ENCODE results near the gene MAPKAPK2.
"Not testable (repeated sequence)": the region's sequence is repeated elsewhere in the genome, so short reads cannot be mapped to it uniquely, and the experiment has no call there.

MAPKAPK2 gene

DNA sequence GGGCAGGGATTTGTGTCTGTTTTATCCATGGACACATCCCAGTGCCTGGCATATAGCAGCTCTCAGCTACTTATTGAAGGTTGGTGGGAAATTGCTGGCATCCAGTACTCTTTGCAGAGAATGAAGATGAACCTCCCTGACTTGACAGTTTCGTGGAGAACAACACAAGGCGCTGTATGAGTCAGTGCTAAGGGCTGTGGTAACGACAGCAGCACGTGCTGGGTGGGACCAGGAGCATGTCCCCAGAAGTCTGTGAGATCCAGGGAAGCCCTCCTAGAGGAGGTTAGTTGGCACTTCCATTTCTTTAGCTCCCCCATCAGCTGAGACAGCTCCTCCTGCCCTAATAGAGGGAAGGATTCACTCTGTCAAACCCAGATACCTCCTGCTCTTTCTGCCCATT, 60.0 kb downstream of the MAPKAPK2 start:
- DNase-seq (ENCODE audit: low read depth in 2 of 2) = no peak

DNA sequence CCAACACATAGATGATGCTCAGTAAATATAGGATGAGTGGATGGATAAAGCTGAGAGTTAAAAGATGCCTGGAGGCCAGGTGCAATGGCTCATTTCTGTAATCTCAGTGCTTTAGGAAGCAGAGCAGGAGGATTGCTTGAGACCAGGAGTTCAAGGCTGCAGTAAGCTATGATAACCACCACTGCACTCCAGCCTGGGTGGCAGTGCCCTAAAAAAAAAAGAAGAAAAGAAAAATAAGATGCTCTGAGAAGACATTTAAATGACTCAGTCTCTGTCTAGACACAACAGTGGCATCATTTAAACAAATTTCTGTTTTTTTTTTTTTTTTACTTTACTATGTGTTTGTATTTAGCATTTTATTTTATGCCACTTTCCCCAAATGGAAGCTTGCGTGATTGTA, 60.6 kb downstream of the MAPKAPK2 start:
- no peak for DNase-seq (ENCODE audit: low read depth in 2 of 2)

DNA sequence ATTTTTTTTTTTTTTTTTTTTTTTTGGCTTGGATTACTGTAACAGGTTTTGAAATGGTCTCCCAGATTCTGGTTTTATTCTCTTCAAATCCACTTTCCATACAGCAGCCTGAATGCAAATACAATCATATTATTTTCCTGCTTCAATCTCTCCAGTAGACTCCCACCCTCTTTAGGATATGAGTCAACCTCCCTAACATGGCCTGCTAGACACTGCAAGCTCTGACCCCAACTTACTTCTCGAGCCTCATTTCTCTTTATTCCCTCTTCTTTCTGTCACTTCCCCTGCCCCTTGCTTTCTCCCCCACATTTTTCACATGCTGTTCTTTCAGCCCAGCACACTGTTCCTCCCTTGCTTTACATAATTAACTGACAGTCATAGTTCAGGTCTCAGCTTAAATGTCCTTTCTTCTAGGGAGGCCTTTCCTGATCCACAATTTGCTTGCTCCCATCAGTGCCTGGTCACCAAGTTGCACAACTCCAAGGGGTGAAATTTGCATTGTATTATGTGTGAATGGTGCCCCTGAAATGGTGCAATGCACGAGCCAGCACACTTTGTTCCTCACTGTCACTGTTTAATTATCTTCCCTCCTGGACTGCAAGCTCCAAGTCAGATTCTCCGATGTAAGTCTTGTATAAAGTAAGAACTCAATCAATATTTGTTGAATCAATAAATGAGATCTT, 63.8 kb downstream of the MAPKAPK2 start:
- no peak for DNase-seq (ENCODE audit: low read depth in 2 of 2)

DNA sequence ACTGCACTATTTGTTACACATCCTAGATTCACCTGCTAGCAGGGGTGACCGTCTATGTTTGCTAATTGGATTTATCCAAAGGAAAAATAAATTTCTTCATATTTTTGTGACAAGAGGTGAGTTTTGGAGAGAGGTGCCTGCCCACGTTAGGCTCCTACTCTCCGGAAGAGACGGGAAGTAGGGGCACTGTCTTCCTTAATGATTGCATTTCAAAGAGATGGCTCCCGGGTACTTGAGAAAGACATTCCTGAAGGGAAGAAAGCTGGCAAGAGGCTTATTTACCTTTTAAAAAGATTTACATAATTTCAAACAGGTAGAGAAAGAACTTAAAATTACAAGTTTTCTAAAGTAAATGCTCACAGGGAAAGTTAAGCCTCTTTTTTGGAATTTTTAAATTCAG, 67.2 kb downstream of the MAPKAPK2 start:
- no peak for DNase-seq (ENCODE audit: low read depth in 2 of 2)

DNA sequence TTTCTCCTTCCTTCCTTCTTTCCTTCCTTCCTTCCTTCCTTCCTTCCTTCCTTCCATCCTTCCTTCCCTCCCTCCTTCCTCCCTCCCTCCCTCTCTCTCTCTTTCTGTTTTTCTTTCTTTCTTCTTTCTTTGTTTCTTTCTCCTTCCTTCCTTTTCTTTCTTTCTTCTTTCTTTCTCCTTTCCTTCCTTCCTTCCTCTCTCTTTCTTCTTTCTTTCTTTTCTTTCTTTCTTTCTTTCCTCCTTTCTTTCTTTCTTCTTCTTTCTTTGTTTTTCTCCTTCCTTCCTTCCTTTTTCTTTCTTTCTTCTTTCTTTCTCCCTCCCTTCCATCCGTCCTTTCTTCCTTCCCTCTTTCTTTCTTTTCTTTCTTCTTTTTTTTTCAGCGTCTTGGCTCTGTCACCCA, 67.8 kb downstream of the MAPKAPK2 start:
- no peak for DNase-seq (ENCODE audit: low read depth in 2 of 2)

DNA sequence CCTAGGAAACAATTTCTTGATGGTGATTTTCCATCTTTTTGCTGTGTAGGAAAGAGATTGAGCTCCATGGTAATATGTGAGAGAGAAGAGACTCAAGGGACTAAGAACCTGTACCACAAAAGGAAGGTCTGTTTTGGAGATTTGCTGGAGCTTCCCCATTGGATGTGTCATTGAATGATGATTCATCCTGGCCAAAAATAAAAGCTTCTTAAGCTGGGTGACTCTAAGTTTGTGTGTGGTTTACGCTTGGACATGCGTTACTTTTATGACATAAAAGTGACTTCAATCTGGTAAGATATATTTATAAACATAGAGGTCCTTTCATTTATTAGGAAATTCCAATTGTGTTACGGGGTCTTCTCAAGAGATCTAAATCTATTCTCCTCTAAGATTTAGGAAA, 68.4 kb downstream of the MAPKAPK2 start:
- no peak for DNase-seq (ENCODE audit: low read depth in 2 of 2)

DNA sequence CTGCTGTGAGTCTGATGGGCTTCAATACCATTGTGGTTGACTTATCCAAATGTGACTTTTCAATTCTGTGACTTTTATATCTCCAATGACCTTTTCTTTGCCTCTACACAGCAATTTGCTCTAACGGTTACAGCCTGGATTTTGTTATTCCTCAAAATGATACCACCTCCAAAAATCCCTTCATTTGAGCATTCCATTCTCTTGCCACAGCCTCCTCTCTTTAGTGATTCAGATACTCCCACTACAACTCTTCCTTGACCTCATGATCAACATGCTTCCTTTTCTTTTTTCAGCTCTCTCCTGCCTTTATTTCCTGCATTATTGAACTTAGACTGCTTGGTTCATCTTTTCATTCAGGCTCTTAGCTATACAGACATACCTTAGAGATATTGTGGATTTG, 69.3 kb downstream of the MAPKAPK2 start:
- no peak for DNase-seq (ENCODE audit: low read depth in 2 of 2)

DNA sequence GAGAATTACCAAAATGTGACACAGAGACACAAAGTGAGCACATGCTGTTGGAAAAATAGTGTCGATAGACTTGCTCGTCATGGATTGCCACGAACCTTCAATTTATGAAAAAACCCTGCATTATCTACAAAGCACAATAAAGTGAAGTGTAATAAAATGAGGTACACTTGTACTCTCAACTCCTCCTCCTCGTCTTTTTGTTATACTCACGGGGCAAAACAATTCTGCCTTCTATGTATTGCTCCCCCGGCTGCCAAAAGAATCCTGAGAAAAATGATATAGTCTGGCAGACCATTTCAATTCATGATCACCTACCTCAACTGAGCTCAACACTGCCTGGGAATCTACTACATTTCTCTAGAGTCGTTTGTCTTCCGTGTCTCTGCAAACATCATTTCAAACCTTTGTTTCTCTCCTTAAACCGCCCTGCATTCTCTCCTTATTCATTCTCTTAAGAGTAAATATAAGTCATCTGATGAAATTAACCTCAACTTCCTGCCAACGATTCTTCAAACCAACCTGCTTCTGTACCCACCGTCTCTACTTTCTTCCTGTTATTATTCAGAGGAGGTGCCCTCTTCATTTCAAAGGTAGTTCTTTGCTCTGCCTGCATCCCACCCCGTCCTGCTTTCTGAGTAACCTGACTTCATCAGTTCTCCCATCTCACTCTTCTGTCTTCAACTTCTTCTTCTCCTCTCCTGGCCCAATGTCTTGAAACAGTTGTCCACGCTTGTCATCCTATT, 73.0 kb downstream of the MAPKAPK2 start:
- DNase-seq (ENCODE audit: low read depth in 2 of 2) = no peak

DNA sequence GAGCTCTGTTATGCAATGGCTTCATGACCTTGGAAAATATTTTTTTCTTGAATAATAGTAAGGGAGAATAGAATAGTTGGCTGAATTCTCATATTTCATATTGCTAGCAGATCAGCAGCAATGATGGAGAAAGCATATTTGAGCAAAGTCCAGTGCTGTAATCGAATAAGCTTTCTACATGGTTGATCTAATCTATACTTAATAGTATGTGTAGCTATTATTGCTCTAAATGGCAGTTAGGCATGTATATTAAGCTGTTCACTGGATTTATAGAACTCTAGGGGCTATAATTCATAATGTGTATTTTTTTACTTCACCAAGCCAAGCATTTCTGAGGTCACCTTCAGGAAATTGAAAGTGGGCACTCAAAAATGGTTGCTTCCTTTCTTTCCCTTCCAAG, 75.9 kb downstream of the MAPKAPK2 start:
- DNase-seq (ENCODE audit: low read depth in 2 of 2) = no peak

DNA sequence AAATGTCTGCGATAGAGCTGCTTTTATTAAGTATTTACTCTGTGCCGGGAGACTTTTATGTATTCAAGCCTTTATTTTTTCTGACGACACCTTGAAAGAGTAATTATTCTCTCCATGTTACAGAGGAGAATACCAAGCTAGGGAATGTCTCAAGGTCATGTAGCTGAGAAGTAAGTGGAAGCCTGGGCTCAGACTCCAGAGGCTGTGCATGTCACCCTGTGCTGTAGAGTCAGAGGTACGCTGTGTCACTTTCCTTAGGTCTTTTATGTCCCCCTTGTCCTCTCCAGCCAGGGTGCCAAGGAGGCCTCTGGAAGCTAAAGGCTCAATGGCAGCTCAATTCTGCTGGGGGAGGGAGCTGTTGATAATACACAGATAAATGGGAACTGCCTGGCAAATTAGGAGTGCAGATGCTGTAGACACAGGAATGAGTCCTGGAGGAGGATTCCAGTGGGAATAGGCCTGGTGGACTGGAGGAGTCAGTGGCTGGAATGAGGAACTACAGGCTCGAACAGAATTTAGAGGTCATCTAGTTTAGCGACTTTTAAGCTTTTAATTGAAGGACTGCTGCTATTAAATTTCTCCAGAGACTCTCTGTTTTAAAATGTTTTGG, 76.6 kb downstream of the MAPKAPK2 start:
- DNase-seq (ENCODE audit: low read depth in 2 of 2) = no peak

DNA sequence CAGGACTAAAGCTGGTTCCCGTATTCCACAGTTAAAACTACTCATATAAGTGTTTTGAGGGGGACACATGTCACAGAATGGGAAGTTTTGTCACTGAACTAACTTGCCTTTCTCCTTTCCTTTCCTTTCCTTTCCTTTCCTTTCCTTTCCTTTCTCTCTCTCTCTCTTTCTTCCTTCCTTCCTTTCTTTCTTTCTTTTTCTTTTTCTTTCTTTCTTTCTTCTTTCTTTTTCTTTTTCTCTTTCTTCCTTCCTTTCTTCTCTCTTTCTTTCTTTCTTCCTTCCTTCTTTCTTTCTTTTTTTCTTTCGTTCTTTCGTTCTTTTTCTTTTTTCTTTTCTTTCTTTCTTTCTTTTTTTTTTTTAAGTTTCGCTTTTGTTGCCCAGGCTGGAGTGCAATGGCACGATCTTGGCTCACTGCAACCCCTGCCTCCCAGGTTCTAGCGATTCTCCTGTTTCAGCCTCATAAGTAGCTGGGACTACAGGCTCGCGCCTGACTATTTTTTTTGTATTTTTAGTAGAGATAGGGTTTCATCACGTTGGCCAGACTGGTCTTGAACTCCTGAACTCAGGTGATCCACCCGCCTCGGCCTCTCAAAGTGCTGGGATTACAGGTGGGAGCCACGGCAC, 78.1 kb downstream of the MAPKAPK2 start:
- not testable (repeated sequence) for DNase-seq (ENCODE audit: low read depth in 2 of 2)

DNA sequence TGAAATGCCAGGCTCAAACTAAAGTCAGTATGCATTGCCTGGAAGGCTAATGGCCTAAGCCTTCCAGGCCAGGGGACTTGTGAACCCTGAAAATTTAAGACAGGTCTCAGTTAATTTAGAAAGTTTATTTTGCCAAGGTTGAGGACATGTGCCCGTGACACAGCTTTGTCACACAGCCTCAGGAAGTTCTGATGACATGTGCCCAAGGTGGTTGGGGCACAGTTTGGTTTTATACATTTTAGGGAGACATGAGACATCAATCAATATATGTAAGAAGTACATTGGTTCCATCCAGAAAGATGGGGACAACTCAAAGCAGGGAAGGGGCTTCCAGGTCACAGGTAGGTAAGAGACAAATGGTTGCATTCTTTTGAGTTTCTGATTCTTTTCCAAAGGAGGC, 81.1 kb downstream of the MAPKAPK2 start:
- not testable (repeated sequence) for DNase-seq (ENCODE audit: low read depth in 2 of 2)

DNA sequence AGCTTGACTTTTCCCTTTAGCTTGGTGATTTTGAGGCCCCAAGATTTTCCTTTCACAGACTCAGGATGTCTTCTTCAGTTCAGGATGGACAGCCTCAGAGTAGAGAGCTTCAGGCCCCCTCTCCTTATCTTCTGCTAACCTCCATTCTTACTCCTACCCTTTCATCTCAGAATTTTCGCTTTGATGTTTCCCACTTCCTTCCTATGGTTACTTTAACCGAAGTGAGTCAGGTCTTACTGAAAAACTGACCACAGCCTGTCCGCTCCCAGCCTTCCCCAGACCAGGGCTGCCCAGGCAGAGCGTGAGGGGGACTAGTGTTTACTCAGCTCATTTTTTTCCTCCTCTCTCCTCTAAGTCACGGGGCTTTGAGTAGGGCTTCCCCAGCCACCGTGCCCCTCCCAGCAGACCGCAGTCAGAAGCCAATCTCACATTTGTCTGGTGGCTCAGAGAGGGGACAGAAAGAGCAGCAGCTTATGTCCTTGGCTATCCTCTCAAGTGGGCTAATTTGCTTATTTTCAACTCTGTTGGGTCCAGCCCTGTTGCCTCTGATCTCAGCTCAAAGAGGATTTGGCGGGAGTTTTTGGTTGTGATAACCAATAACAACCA, 81.6 kb downstream of the MAPKAPK2 start:
- peak; percentile 44 to 53 for DNase-seq (ENCODE audit: low read depth in 2 of 2)

DNA sequence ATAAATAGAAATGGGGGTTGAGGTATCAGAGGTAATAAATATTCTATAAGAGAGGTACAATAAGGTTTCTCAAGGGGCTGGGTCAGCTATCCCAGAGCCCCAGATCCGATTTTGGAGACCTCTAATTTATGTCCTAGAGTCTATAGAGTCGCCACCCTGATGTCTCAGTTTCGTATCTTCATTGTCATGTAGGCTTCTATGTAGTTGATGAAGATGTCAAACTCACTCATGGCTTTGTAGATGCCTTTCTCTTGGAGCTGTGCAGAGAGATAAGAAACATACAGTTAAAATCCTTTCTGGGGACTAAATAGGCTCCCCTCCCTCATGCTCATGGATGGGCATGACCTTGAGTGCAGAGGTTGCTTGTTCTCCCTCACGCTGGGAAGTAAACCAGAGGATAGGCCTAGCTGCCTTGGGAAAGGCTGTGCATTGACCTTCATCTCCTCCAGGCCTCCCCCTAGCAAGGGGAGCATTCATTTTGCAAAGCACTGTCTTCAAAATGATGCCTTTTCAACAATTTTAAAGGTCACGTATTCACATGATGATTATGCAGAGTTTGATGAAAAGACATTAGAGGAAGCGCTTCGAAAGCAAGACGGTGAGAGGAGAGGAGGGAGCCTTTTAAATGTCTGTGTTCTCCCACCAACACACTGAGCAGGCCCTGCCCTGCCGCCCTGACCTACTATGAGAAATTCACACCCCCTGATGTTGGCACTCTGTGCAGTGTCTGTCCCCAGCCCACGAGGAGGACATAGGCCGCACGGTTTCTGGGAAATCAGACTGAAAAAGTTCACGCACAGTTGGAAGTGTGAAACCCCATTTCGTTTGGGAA, 84.0 kb downstream of the MAPKAPK2 start:
- no peak for DNase-seq (ENCODE audit: low read depth in 2 of 2)

DNA sequence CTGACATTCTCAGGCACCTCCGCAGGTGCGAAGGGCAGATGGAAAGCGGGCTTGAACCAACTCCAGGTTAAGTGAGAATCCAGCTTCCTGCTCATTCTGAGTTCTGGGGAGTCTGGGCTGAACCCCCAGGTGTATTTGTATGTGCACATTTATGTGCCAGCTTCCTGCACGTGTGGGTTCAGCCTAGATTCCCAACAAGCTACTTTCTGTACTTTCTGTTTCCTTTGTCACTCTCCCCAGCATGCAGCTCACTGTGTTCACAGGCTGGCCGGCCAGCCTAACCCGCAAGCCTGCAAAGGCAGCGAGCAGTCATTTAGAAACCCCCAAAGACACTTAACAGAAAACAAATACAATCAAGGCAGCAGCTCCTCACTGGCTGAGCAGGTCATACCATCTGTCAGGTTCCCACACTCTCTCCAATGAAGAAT, 84.6 kb downstream of the MAPKAPK2 start:
- DNase-seq (ENCODE audit: low read depth in 2 of 2) = no peak

DNA sequence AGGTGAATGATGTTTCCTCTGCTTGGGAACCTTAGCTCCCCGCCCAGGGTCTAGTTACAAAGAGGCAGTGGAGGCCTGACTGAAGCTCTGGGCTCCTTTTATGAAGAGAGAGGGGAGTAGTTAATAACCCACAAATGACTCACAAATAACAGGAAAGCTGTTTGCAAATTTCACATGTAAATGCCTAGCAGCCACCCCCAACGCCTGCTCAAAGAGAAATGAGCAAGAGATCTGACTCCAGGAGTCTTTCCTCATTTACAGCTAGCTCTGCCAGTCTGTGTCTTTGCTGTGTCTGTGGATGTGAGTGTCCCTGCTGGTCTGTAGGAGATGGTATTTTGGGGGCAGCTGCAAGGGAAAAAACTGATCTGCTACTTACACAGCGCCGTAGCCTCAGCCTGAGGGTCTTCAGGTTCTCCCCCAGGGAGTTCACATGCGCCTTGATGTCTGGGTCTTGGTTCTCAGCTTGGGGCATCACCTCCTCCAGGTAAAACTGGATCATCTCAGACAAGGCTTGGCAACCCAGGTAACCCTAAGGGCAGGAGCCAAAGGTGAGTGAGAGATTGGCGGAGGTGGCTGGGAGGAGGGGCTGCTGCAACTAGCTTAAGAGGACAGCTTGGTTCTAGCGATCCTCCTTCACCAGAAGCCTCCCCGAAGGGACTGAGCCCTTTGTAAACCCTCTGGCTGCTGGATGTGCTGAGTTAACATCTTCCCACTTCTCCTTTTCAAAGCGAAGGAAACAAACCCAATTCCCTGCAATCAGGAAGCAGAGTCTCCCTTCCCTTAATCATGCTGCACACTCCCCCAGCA, 86.0 kb downstream of the MAPKAPK2 start, which contains the start of gene IL19:
TSS of gene IL19 (plus strand) at position 243 of the 807 bp plus-strand sequence. CDS start 65,890 bp downstream, outside the sequence.
- no peak for DNase-seq (ENCODE audit: low read depth in 2 of 2)

DNA sequence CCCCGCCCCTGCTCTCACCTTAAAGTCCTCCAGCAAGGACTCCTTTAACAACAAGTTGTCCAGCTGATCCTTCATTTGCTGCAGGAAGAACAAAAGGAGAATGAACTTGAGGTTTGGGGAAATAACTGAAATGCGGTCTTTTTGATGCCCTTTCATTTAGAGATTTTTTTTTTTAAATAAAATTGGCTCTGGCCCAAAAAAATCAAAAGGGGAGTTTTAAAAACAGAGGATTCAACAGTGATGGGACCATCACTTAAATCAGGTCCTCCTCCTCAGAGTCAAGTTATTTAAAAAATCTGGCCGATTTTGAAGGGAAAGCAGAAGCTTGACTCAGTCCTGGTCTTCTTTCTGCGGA, 86.6 kb downstream of the MAPKAPK2 start:
- no peak for DNase-seq (ENCODE audit: low read depth in 2 of 2)

DNA sequence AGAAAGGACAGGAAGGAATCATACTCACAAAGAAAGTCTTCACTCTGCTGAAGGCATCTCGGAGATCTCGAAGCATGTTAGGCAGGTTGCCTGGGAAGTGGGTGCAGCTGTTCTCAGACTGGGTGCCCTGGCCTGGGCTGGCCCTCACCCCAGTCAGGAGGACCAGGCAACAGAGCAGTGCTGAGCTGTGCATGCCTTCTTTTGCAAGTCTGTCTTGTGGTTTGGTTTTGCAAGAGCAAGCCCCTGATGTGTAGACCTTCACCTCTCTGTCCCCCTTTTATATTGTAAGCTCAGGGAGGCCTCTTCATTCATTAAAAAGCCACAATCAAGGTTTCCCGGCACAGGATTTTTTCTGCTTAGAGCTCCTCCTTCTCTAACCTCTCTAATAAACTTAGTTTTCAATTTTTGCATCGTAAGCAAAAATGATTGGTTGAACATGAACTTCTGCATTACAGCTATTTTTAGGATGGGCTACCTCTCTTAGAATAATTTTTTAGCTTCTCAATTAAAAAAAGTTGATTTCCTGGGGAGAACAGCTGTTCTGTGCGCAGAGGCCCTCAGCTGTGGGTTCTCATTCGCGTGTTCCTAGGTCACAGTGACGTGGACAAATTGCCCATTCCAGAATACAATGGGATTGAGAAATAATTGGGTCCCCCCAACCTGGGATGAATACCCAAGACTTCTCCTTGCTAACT, 87.7 kb downstream of the MAPKAPK2 start, which contains the start of gene IL10:
TSS of gene IL10 (minus strand) at position 252 of the 695 bp plus-strand sequence. CDS start at position 193, 59 bp downstream.
- no peak for DNase-seq (ENCODE audit: low read depth in 2 of 2)

DNA sequence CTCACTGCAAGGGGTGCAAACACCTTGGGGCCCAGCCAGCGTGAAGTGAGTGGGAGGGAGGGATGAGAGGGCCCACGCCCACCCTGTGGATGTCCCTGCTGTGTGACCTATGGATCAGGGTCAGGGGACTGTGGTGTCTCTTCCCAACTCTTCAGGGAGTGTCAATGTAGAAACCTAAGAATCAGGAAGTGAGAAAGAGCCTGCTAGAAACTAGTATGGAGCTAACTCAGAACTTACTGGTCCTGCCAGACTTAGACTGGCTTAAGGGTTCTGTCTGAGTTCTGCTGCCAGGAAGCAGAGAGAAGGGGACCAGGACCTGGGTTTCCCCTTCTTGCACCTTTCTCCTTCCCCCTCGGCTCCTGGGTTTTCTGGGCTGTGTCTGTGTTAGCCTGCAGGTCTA, 89.4 kb downstream of the MAPKAPK2 start:
- DNase-seq (ENCODE audit: low read depth in 2 of 2) = no peak

DNA sequence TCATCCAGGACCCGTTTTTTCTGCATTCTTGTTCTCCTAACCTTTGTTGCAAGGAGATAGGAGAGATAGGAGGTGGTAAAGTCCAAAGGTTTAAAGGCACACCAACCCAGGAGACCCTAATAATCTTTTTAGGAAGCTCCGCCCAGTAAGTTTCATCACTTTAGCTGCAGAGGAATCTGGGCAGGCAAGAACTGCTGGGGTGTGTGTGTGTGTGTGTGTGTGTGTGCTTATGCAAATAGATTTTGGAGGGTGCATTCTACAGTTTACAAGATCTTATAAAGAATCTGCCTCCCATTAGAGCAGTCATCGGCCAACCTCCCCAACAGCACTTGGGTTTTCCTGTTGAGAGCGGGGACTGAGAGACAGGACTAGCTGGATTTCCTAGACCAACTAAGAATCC, 91.5 kb downstream of the MAPKAPK2 start:
- no peak for DNase-seq (ENCODE audit: low read depth in 2 of 2)

All from stimulated activated CD4-positive, alpha-beta T cell treated with anti-CD3 and anti-CD28 coated beads, Interleukin-1b, Interleukin-23, amount 100 ng/mL, for 4 hours (primary cell).